GM04503 (cell line): ENCODE results near the gene NR1H2.
"Not testable (repeated sequence)": the region's sequence is repeated elsewhere in the genome, so short reads cannot be mapped to it uniquely, and the experiment has no call there.

ENCODE experiments used
- DNase-seq: peaks from one replicate; pipeline ENCODE4 v3.0.0-alpha.2; 2012; ENCODE audit warnings: low read depth

The NR1H2 gene

GRCh38 chr19:50344661-50345318 lies 31.5 kb upstream of the NR1H2 start:
- DNase-seq, result no peak

- DNase-seq, result not testable (repeated sequence)
Measured at GRCh38 chr19:50347089-50347581, 29.1 kb upstream of the NR1H2 start.

GRCh38 chr19:50349277-50350057 lies 26.8 kb upstream of the NR1H2 start:
- DNase-seq, result no peak

- DNase-seq, result no peak
Measured at GRCh38 chr19:50352242-50352641, 24.0 kb upstream of the NR1H2 start.

GRCh38 chr19:50353487-50353880 lies 22.8 kb upstream of the NR1H2 start:
- not testable (repeated sequence) for DNase-seq

GRCh38 chr19:50356691-50357177 lies 19.5 kb upstream of the NR1H2 start:
- no peak for DNase-seq

- DNase-seq, result peak; percentile 10
Measured at GRCh38 chr19:50357178-50358100, 18.8 kb upstream of the NR1H2 start.

- DNase-seq, result no peak
Measured at GRCh38 chr19:50358483-50359327, 17.6 kb upstream of the NR1H2 start.

- DNase-seq, result no peak
Measured at GRCh38 chr19:50359328-50359818, 16.9 kb upstream of the NR1H2 start.

- DNase-seq, result no peak
Measured at GRCh38 chr19:50361290-50362029, 14.8 kb upstream of the NR1H2 start.

- no peak for DNase-seq
Measured at GRCh38 chr19:50362030-50362412, 14.2 kb upstream of the NR1H2 start.

GRCh38 chr19:50362656-50363424 lies 13.4 kb upstream of the NR1H2 start:
- no peak for DNase-seq

- no peak for DNase-seq
Measured at GRCh38 chr19:50365434-50366306, 10.6 kb upstream of the NR1H2 start, which contains the start of gene NAPSA. Gene NAPSA (minus strand): TSS chr19:50365639. CDS start chr19:50365621, 18 bp downstream.

- DNase-seq, result peak; percentile 58
Measured at GRCh38 chr19:50368649-50369570, 7.3 kb upstream of the NR1H2 start.

- no peak for DNase-seq
Measured at GRCh38 chr19:50371914-50372475, 4.3 kb upstream of the NR1H2 start.

- DNase-seq, result no peak
Measured at GRCh38 chr19:50377051-50377461, 799 bp downstream of the NR1H2 start.

- DNase-seq, result no peak
Measured at GRCh38 chr19:50377517-50377916, 1.3 kb downstream of the NR1H2 start.
